HG03135 (cell line): ENCODE results near the gene CEACAM16.
"Not testable (repeated sequence)": the region's sequence is repeated elsewhere in the genome, so short reads cannot be mapped to it uniquely, and the experiment has no call there.

Experiments
- ATAC-seq: cut with Tn5 transposase; IDR thresholded peaks from one replicate; pipeline ENCODE4 v1.9.1; 2021; ENCODE audit warnings: mild to moderate bottlenecking, moderate library complexity; ENCODE audit not compliant: unreplicated experiment

Gene CEACAM16

GRCh38 chr19:44698492-44699201 lies at the start of gene CEACAM16:
Gene CEACAM16, plus strand, starts transcription at chr19:44699151. Its CDS starts 2,306 bp downstream, at chr19:44701457.
- no peak for ATAC-seq

GRCh38 chr19:44649578-44650145 lies 49.3 kb upstream of the CEACAM16 start:
- ATAC-seq, result no peak

DNA sequence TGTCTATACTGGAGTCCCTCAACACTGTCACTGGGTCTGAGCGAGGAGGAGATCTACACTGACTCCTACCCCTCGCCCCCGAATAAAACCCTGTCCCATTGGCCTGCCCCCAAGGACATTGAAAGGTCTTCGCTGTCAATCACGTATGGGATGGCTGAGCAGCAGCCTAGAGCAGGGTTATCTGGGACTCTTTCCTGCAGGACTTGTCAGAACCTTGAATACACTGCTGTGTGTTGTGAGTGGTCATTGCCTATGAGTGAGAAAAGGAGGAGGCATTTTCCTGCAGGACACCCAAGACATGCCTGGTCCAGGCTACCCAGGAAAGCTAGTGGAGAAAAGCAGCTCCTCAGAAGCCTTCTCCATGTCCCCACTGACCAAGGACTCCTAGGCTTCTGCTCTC lies 45.6 kb upstream of the CEACAM16 start:
- ATAC-seq, result no peak

GRCh38 chr19:44653977-44654774 lies 44.8 kb upstream of the CEACAM16 start:
- ATAC-seq, result peak; percentile 91

GRCh38 chr19:44657211-44657921 lies 41.6 kb upstream of the CEACAM16 start:
- ATAC-seq, result no peak

DNA sequence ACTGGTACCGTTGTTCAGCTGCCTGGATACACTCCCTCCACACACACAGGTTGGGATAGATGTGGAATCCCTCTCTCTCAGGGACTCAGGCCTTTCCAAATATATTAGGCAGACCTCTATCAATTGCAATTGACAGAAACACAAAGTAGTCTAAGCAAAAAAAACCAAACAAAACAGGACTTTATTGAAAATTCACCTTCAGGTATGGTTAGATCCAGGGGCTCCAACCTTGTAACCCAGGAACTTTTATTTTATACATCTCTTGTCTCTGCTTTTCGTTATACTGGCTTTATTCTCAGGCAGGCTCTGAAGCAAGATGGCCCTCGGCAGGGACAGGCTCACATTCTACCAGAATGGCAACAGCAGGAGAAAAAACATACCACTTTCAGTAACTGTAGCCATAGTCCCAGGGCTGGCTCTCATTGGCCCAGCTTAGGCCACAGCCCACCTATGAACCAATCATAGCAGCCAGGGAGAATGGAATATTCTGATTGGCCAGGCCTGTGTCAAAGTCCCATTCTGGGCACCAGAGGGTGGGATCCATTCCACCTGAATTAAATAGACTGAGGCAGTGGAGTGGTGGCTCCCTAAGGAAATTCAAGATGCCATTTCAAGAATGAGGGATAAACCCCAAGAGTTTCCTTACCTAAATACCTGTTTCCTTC lies 40.8 kb upstream of the CEACAM16 start:
- ATAC-seq, result no peak

GRCh38 chr19:44660081-44660480 lies 38.9 kb upstream of the CEACAM16 start:
- no peak for ATAC-seq

GRCh38 chr19:44661205-44661604 lies 37.7 kb upstream of the CEACAM16 start:
- no peak for ATAC-seq

GRCh38 chr19:44661904-44662303 lies 37.0 kb upstream of the CEACAM16 start:
- no peak for ATAC-seq

- no peak for ATAC-seq
These were observed 36.1 kb upstream of the CEACAM16 start for GRCh38 chr19:44662691-44663385.

GRCh38 chr19:44663996-44664395 lies 35.0 kb upstream of the CEACAM16 start:
- no peak for ATAC-seq

DNA sequence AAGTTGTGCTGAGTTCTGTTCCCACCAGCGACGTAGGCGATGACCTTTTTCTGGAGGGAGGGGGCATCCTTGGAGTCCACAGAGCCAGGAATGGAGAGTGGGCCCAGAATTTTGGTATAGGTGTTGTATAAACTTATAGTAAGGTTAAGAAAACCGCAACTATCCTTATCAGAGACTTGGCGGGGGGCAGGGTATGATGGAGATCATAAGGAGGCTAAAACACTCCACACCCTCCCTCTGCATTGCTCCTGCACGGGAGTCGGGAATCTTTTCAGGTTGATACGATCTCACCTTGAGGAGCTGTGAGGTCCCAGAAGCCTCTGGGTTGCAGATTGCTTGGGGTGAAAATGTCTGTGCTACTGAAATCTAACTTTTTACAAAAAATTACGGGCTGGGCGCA lies 34.0 kb upstream of the CEACAM16 start:
- no peak for ATAC-seq

DNA sequence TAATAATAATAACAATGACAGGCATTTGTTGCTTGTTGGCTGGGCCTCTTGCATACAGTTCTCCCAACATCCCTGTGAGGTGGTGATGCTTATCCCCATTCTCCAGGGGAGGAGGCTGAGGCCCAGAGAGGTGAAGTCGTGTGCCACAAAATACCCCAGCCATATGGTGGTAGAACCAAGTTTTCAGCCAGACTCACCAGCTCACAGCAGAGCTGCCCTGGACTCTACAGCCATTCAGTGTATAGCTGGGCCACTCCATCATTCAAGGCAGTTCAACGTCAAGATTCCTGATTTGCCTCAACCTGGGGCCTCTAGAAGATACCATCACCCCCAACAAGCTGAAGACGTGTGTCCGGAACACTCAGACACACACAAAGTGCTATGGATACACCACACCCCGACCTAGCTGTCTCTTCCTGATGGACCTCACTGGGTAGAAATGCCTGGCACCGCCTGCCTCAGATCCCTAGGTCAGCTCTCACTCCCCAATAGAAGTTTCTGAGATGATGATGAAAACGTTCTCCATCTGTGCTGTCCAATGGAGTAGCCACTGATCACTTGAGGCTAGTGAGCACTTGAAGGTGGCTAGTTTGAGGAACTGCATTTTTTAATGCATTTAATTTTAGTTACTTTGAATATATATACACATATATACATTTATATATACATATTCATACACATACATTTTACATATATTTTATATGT lies 31.9 kb upstream of the CEACAM16 start:
- no peak for ATAC-seq

DNA sequence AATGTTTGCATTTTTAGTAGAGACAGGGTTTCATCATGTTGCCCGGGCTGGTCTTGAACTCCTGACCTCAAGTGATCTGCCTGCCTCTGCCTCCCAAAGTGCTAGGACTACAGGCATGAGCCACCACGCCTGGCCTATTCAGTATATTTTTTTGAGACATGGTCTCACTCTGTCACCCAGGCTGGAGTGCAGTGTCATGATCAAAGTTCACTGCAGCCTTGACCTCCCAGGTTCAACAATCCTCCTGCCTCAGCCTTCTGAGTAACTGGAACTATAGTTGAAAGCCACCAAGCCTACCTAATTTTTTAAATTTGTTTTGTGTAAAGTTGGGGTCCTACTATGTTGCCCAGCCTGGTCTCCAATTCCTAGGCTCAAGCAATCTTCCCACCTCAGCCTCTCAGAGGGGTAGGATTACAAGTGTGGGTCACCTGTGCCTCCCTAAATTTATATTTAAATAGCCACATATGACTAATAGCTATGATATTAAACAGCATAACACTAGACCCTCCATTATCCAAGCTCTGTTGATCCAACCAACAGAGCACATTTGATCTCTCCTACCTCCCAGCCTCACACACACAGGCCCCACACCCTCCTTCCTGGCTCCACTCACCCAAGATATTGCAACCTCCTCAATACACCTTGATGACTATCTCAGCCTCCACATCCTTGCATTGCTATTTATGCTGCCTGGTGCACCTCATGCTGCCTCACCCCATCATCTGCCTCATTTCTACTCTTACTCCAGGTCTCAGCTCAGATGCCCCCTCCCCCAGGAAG lies 29.8 kb upstream of the CEACAM16 start:
- ATAC-seq, result no peak

DNA sequence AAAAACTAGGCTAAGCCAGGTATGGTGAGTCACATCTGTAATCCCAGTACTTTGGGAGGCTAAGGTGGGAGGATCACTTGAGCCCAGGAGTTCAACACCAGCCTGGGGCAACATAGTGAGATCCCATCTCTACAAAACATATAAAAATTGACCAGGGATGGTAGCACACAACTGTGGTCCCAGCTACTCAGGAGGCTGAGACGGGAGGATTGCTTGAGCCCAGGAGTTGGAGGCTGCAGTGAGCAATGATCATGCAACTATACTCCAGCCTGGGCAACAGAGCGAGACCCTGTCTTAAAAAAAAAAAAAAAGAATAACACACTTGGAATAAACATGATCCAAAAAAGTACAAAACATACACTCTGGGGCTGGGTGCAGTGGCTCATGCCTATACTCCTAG lies 28.9 kb upstream of the CEACAM16 start:
- ATAC-seq, result not testable (repeated sequence)

- no peak for ATAC-seq
These were observed 27.6 kb upstream of the CEACAM16 start, which contains the start of gene CEACAM19 for GRCh38 chr19:44671400-44671799. Gene CEACAM19, plus strand, starts transcription at chr19:44671482. Its CDS starts 450 bp downstream, at chr19:44671932.

DNA sequence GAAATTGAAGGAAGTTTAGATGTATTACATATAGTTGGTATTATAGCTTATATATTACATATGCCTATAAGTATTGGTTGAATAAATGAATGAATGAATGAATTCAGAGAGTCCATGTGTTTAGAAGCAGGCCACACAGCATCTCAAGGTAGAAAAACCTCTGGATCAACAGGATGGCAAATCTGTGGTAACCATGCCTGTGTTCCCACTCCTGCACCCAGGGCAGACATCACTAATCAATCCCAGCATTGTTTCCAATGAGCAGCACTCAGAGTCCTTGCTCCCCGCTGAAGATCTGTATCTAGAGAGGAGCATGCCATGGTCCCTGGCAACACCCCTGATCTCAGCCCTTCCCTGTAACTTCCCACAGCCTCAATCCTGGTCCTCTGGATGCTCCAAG lies 26.7 kb upstream of the CEACAM16 start:
- no peak for ATAC-seq

GRCh38 chr19:44673510-44673909 lies 25.4 kb upstream of the CEACAM16 start:
- no peak for ATAC-seq

DNA sequence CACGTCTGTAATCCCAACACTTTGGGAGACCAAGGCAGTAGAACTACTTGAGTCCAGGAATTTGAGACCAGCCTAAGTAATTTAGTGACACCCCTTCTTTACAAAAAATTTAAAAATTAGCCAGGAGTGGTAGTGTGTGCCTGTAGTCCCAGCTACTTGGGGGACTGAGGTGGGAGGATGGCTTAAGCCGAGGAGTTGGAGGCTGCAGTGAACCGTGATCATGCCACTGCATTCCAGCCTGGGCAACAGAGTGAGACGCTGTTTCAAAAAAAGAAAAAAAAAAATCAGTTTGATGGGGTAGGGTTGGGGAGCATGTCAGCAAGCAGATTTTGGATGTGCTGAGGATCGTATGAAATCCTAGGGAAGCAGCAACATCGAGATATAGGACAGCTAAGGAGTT lies 23.4 kb upstream of the CEACAM16 start:
- no peak for ATAC-seq
